Nephron progenitor cell (in vitro differentiated cells): ENCODE data around the gene EXOSC10.
"Not testable (repeated sequence)": the region's sequence is repeated elsewhere in the genome, so short reads cannot be mapped to it uniquely, and the experiment has no call there.

ENCODE experiments used
- DNase-seq: peaks from one replicate; pipeline ENCODE4 v3.0.0; 2021
- H3K27ac Mint-ChIP-seq: 2 replicates; pipeline ENCODE4 v1.8.0; 2021; ENCODE audit warnings: mild to moderate bottlenecking, moderate library complexity, mixed read lengths
- H3K27me3 Mint-ChIP-seq: 2 replicates; pipeline ENCODE4 v1.8.0; 2021; ENCODE audit warnings: mild to moderate bottlenecking, low read depth, mixed read lengths; ENCODE audit not compliant: poor library complexity
- H3K36me3 Mint-ChIP-seq: 2 replicates; pipeline ENCODE4 v1.8.0; 2021; ENCODE audit warnings: low read depth, mixed read lengths
- H3K4me1 Mint-ChIP-seq: 2 replicates; pipeline ENCODE4 v1.8.0; 2021; ENCODE audit warnings: mixed read lengths
- H3K4me3 Mint-ChIP-seq: 2 replicates; pipeline ENCODE4 v1.8.0; 2021; ENCODE audit warnings: mild to moderate bottlenecking, moderate library complexity, mixed read lengths
- H3K9me3 Mint-ChIP-seq: 2 replicates; pipeline ENCODE4 v1.8.0; 2021; ENCODE audit warnings: mild to moderate bottlenecking, moderate library complexity, mixed read lengths
- TF ChIP-seq, protein P1 (sequence below): fragments of 200-600 bp; sonication (generic); IDR thresholded peaks from 2 replicates; pipeline ENCODE4 v1.5.0; 2021; ENCODE audit warnings: antibody characterized with exemption

Gene EXOSC10

DNA sequence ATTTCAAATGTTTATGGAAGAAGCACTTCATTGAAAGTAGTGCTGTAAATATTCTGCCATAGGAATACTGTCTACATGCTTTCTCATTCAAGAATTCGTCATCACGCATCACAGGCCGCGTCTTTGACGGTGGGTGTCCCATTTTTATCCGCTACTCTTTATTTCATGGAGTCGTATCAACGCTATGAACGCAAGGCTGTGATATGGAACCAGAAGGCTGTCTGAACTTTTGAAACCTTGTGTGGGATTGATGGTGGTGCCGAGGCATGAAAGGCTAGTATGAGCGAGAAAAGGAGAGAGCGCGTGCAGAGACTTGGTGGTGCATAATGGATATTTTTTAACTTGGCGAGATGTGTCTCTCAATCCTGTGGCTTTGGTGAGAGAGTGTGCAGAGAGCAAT, 76.5 kb downstream of the EXOSC10 start:
- TF ChIP-seq, protein P1, sequence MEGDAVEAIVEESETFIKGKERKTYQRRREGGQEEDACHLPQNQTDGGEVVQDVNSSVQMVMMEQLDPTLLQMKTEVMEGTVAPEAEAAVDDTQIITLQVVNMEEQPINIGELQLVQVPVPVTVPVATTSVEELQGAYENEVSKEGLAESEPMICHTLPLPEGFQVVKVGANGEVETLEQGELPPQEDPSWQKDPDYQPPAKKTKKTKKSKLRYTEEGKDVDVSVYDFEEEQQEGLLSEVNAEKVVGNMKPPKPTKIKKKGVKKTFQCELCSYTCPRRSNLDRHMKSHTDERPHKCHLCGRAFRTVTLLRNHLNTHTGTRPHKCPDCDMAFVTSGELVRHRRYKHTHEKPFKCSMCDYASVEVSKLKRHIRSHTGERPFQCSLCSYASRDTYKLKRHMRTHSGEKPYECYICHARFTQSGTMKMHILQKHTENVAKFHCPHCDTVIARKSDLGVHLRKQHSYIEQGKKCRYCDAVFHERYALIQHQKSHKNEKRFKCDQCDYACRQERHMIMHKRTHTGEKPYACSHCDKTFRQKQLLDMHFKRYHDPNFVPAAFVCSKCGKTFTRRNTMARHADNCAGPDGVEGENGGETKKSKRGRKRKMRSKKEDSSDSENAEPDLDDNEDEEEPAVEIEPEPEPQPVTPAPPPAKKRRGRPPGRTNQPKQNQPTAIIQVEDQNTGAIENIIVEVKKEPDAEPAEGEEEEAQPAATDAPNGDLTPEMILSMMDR = no peak
- Mint-ChIP-seq H3K4me1 (peaks cover 5% of the 10 kb centered on the region), H3K36me3 (peaks cover 91% of the 10 kb centered on the region), H3K27me3 (peaks cover 2% of the 10 kb centered on the region), H3K9me3 (no peaks in the 10 kb centered on the region), H3K4me3 (no peak overlapping the region), H3K27ac (no peak overlapping the region)
- DNase-seq = no peak

DNA sequence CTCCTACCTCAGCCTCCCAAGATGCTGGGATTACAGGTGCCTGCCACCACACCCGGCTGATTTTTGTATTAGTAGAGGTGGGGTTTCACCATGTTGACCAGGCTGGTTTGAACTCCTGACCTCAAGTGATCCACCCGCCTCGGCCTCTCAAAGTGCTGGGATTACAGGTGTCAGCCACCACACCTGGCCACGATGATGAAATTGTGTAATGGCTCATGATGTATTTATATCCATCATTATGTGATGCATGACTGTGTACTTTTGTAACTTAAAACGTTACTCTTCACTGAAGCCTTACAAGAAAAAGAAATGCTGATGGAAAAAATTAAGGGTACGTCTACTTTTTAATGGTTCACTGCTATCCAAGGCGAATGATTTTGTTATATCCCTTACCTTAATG, 79.7 kb downstream of the EXOSC10 start:
- Mint-ChIP-seq H3K36me3 (peaks cover 81% of the 10 kb centered on the region), H3K27ac (no peak overlapping the region), H3K27me3 (no peaks in the 10 kb centered on the region), H3K9me3 (no peaks in the 10 kb centered on the region), H3K4me3 (no peak overlapping the region), H3K4me1 (no peaks in the 10 kb centered on the region)
- TF ChIP-seq, protein P1 = no peak
- no peak for DNase-seq

DNA sequence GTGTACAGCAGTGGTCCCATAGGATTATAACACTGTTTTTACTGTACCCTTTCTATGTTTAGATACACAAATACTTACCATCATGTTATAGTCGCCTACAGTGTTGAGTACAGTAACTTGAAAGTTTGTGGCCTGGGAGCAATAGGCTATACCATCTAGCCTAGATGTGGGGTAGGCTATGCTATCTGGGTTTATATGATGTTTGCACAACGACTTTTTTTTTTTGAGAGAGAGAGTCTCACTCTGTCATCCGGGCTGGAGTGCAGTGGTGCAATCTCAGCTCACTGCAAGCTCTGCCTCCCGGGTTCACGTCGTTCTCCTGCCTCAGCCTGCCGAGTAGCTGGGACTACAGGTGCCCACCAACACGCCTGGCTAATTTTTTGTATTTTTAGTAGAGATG, 80.3 kb downstream of the EXOSC10 start:
- not testable (repeated sequence) for H3K4me1 Mint-ChIP-seq, DNase-seq, H3K27me3 Mint-ChIP-seq, H3K27ac Mint-ChIP-seq, H3K9me3 Mint-ChIP-seq, H3K4me3 Mint-ChIP-seq
- H3K36me3 Mint-ChIP-seq = peaks cover 81% of the 10 kb centered on the region
